ENCODE data around the gene GSX2. TPM values are rescaled to one million over a fixed set of nuclear protein-coding genes. Genes with fewer than 3 reads are reported as not detected.

GSX2 gene
- total and polyA plus RNA-seq, 2 of the 8 experiments (the other 6 are each of a cell fraction or from before 2014, with no cell fraction given), result not detected

DNA sequence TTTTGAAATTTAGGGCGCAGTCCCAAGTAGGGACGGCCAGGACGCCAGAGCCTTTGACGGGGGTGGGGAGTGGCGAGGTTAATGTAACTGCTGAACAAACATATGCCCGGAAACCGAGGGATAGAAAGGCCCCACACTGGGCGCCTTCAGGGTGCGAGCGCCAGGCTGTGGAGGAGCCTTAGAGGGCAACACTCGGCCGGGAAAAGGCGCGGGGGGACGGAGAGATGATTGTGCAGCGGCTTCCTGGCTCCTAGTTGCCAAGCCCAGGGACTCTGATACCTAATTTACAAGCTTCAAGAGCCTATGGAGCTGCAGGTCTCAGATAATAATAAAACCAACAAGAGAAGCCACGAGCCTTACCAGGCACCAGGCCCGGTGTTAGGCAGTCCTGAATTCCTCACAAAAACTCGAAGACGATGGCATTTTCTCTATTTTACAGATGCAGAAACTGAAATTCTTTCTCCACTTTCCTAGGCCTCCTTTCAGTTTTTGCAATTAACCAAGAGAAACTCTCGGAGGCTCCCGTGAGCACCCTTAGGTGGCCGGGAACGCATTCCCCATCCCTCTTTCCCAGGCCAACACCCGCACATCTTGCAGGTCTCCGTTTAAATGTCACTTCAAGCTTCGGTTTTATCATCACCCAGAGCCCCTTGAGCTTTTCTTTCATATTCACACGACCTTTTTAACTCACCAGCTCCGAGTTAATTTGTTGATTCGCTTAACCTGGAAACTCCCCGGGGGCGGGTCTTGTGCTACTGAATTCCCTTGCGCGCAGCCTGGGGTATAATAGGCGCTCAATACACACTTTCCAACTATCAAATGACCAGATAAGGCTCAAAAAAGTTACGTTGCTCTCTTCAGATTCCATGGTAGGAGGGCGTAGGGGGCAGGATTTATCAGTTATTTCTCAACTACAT lies 6.4 kb upstream of the GSX2 start (continued):
- TF ChIP-seq HDAC6 (IDR thresholded peaks at IDR 0.05; ENCODE audit: low read depth, low read length) (no peak), BCL11A (IDR thresholded peaks at IDR 0.05; ENCODE audit: low read depth in 2 of 2, low read length in 2 of 2) (no peak), EZH2 (IDR thresholded peaks at IDR 0.05; ENCODE audit: low read depth, low read length, severe bottlenecking) (peak; percentile 10), KDM5A (IDR thresholded peaks at IDR 0.05; ENCODE audit: low read length) (no peak), CTBP2 (IDR thresholded peaks at IDR 0.05; ENCODE audit: borderline replicate concordance, insufficient read depth, insufficient read length, low read length) (no peak), SP1 (IDR thresholded peaks at IDR 0.05; ENCODE audit: low read depth, low read length) (0 out of 2 replicates have a peak, but pooled peaks have one; percentile 17), SIRT6 (IDR thresholded peaks at IDR 0.05; ENCODE audit: low read length) (no peak), POLR2A (IDR thresholded peaks at IDR 0.05; ENCODE audit: control extremely low read depth in 1 of 2, low read depth in 2 of 2, low read length in 2 of 2) (no peak), FOSL1 (IDR thresholded peaks at IDR 0.05; ENCODE audit: insufficient read depth, low read depth, low read length) (no peak), RNF2 (IDR thresholded peaks at IDR 0.05; ENCODE audit: borderline replicate concordance, low read depth, low read length, missing control alignments, poor library complexity, severe bottlenecking) (no peak), TAF1 (IDR thresholded peaks at IDR 0.05; ENCODE audit: low read depth, low read length) (no peak), SUZ12 (IDR thresholded peaks at IDR 0.05; ENCODE audit: low read length) (peak; percentile 53), SIX5 (IDR thresholded peaks at IDR 0.05; ENCODE audit: low read depth, low read length) (no peak), RBBP5 (IDR thresholded peaks at IDR 0.05; ENCODE audit: borderline replicate concordance, low read depth, low read length) (no peak), NRF1 (IDR thresholded peaks at IDR 0.05; ENCODE audit: low read depth, low read length) (no peak)
- TF ChIP-seq, protein P1, sequence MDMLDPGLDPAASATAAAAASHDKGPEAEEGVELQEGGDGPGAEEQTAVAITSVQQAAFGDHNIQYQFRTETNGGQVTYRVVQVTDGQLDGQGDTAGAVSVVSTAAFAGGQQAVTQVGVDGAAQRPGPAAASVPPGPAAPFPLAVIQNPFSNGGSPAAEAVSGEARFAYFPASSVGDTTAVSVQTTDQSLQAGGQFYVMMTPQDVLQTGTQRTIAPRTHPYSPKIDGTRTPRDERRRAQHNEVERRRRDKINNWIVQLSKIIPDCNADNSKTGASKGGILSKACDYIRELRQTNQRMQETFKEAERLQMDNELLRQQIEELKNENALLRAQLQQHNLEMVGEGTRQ (IDR thresholded peaks at IDR 0.05; ENCODE audit: low read length), result no peak
- TF ChIP-seq, protein P2, sequence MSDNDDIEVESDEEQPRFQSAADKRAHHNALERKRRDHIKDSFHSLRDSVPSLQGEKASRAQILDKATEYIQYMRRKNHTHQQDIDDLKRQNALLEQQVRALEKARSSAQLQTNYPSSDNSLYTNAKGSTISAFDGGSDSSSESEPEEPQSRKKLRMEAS (IDR thresholded peaks at IDR 0.05), result no peak

Data from H1 (cell line).